GM19438 (cell line): ENCODE measurements around the gene B4GALNT4.
"Not testable (repeated sequence)": the region's sequence is repeated elsewhere in the genome, so short reads cannot be mapped to it uniquely, and the experiment has no call there.

Experiments
- ATAC-seq: cut with Tn5 transposase; IDR thresholded peaks from one replicate; pipeline ENCODE4 v1.9.1; 2021; ENCODE audit warnings: low read depth; ENCODE audit not compliant: unreplicated experiment

Gene B4GALNT4

GRCh38 chr11:369336-370018 lies at the start of gene B4GALNT4:
TSS of gene B4GALNT4 (plus strand) at chr11:369499. CDS start at chr11:369804, 305 bp downstream.
- no peak for ATAC-seq

- ATAC-seq = not testable (repeated sequence)
These were observed 49.4 kb upstream of the B4GALNT4 start for GRCh38 chr11:319888-320273.

GRCh38 chr11:324156-324555 lies 45.1 kb upstream of the B4GALNT4 start:
- ATAC-seq = no peak

- not testable (repeated sequence) for ATAC-seq
These were observed 44.4 kb upstream of the B4GALNT4 start for GRCh38 chr11:324593-325517.

GRCh38 chr11:325796-326591 lies 43.3 kb upstream of the B4GALNT4 start:
- no peak for ATAC-seq

- ATAC-seq = peak; percentile 5
These were observed 42.8 kb upstream of the B4GALNT4 start for GRCh38 chr11:326592-326841.

- peak; percentile 62 for ATAC-seq
These were observed 42.3 kb upstream of the B4GALNT4 start for GRCh38 chr11:326842-327580.

- ATAC-seq = no peak
These were observed 41.7 kb upstream of the B4GALNT4 start for GRCh38 chr11:327581-327923.

- ATAC-seq = no peak
These were observed 41.3 kb upstream of the B4GALNT4 start for GRCh38 chr11:328012-328411.

GRCh38 chr11:328516-329100 lies 40.7 kb upstream of the B4GALNT4 start:
- ATAC-seq = not testable (repeated sequence)

- no peak for ATAC-seq
These were observed 39.4 kb upstream of the B4GALNT4 start for GRCh38 chr11:329886-330253.

- no peak for ATAC-seq
These were observed 39.0 kb upstream of the B4GALNT4 start for GRCh38 chr11:330307-330693.

- ATAC-seq = no peak
These were observed 38.5 kb upstream of the B4GALNT4 start for GRCh38 chr11:330694-331357.

- no peak for ATAC-seq
These were observed 37.8 kb upstream of the B4GALNT4 start for GRCh38 chr11:331358-332060.

GRCh38 chr11:332651-333480 lies 36.4 kb upstream of the B4GALNT4 start:
- ATAC-seq = no peak

GRCh38 chr11:333616-334263 lies 35.6 kb upstream of the B4GALNT4 start:
- not testable (repeated sequence) for ATAC-seq

GRCh38 chr11:334264-334994 lies 34.9 kb upstream of the B4GALNT4 start:
- ATAC-seq = no peak
